Retinal pigment epithelial cell (primary cell): ENCODE measurements around the gene CLSTN2.

Source experiments
- DNase-seq: peaks from one replicate; pipeline ENCODE4 v3.0.0-alpha.2; 2010; ENCODE audit warnings: low read depth
- H3K4me3 ChIP-seq: 2 replicates; pipeline ENCODE4 v1.5.1; 2011; ENCODE audit warnings: mild to moderate bottlenecking, low read length, control low read depth, moderate library complexity
- TF ChIP-seq, protein P1 (sequence below): conservative IDR thresholded peaks from 2 replicates; pipeline ENCODE4 v1.5.1; 2011; ENCODE audit warnings: low read depth, low read length, control low read depth, inconsistent platforms

Gene CLSTN2

DNA sequence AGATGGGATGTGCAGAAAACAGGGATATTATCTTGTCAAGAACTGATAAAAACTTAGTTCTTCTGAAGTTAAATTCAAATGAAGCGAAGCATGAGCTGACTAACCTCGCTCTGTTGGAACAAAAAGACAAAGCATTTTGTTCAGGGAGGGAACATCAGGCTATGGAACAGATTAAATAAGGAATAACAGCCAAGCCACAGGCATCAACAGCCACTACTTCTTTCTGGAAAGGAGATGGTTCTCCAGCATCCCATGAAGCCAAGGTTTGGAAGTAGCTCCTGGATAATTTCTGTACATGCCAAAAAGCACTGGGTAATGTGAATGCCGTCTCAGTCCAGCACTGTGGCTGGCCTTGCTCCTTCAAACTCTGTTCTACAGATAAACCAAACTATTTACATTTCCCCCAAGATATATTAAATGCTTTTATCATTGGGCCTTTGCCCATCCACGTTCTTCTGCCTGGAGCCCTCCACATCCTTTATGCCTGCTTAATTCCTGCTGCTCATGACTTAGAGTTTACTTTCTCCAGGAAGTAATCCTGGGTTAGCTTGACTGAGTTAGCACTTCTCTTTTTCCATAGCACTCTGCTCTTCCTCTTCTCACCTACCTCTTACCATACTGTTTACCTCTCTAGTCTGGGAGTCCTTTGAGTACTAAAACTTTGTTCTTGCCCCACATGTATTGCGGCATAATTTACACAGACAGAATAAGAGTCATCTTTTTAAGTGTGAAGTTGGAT, 232.0 kb downstream of the CLSTN2 start:
- no peak overlapping the region for H3K4me3 ChIP-seq
- TF ChIP-seq, protein P1, sequence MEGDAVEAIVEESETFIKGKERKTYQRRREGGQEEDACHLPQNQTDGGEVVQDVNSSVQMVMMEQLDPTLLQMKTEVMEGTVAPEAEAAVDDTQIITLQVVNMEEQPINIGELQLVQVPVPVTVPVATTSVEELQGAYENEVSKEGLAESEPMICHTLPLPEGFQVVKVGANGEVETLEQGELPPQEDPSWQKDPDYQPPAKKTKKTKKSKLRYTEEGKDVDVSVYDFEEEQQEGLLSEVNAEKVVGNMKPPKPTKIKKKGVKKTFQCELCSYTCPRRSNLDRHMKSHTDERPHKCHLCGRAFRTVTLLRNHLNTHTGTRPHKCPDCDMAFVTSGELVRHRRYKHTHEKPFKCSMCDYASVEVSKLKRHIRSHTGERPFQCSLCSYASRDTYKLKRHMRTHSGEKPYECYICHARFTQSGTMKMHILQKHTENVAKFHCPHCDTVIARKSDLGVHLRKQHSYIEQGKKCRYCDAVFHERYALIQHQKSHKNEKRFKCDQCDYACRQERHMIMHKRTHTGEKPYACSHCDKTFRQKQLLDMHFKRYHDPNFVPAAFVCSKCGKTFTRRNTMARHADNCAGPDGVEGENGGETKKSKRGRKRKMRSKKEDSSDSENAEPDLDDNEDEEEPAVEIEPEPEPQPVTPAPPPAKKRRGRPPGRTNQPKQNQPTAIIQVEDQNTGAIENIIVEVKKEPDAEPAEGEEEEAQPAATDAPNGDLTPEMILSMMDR, result no peak
- DNase-seq, result no peak

DNA sequence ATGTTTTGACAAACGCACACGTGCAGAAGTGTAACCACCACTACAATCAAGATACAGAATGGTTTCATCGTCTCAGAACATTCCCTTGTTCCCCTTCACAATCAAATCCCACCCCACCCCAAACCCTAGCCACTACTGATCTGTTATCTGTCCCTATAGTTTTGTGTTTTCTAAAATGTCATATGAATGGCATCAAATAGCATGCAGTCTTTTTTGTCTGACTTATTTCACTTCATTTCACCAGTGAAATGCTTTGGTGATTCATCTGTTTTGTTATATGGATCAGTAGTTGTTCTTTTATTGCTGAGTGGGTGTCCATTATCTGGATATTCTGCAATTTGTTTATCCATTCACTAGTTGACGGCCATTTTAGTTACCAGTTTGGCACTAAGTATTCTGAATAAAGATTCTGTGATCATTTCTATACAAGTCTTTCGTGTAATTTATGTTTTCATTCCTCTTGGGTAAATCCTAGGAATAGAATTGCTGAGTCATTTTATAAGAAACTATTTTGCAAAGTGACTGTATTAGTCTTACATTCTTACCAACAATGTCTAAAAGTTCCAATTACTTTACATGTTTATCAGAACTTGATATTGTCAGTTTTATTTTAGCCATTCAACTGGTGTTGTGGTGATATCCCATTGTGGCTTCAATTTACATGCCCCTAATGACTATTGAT, 232.8 kb downstream of the CLSTN2 start:
- TF ChIP-seq, protein P1, result no peak
- no peak for DNase-seq
- no peak overlapping the region for H3K4me3 ChIP-seq

DNA sequence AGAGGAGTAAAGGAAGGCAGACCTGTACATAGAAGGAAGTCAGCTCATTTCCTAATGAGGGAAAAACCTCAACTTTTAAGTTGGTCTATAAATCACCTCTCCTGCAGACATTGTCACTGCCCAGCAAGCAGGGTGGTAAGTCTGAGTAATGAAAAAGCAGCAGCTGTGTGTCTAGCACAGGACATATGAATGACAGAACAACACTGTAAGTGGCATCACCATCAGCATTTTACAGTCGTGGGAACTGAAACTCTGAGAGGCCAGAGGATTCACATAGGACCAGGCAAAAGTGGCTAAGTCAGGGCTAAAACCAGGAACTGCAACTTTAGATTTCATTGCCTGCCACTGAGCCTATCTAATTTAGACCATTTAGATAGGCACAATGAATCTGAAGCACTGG, 235.6 kb downstream of the CLSTN2 start:
- DNase-seq, result no peak
- no peak overlapping the region for H3K4me3 ChIP-seq
- TF ChIP-seq, protein P1, result no peak

DNA sequence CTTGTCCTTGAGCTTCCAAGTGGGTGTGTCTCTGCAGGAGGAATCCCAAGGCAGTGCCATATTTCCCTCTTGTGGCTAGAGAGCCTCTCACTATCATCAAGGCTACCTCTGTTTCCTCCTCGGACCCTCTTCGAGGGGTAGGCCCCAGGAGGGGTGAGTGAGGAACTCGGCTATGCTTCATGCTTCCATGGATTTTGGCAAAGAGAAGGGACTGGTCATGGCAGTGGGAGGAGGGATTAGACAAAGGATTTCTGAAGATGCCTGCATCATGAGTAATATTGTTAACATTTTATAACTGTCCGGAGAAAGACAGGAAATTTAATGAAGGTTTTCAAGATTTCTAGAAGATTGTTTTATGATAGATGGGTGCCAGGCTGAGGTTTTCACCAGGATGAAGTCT, 241.5 kb downstream of the CLSTN2 start:
- no peak for DNase-seq
- H3K4me3 ChIP-seq, result no peak overlapping the region
- TF ChIP-seq, protein P1, result no peak

DNA sequence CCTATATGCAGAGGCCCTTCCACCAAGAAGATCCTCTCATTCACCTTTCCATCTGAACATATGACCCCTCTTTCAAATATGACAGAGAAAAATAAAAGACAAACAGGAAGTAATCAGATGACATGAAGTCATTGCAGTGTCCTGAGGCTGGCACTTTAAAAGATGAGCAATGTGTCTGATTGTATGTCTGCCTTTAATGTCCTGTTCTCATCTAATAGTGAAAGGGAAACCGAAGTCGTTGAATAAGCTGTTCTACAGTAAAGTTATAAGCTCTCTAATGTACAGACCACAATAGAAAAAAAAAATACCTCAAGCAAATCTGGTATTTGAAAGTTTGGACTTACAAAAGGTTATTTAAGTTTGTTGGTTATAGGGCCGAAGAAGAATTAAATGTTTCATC, 243.0 kb downstream of the CLSTN2 start:
- TF ChIP-seq, protein P1, result no peak
- DNase-seq, result no peak
- no peak overlapping the region for H3K4me3 ChIP-seq

DNA sequence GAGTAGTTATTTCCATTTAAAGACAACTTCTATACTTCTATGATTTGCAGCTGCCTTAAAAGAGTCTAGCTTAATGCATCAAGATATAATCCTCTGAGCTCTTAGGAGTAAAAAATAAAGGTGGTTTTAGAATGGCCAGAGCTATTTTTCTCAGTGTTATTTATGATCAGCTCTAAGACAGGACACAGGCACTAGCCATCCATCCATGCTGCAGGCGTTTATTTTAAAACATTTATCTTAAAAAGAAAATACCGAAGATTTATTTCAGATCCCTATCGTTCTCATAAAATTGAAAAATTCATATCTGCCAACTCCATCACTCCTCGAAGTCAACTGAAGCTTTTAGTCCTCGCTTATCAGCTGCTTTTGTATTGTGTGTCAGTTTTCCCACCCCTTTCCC, 243.5 kb downstream of the CLSTN2 start:
- no peak for DNase-seq
- TF ChIP-seq, protein P1, result no peak
- H3K4me3 ChIP-seq, result no peak overlapping the region

DNA sequence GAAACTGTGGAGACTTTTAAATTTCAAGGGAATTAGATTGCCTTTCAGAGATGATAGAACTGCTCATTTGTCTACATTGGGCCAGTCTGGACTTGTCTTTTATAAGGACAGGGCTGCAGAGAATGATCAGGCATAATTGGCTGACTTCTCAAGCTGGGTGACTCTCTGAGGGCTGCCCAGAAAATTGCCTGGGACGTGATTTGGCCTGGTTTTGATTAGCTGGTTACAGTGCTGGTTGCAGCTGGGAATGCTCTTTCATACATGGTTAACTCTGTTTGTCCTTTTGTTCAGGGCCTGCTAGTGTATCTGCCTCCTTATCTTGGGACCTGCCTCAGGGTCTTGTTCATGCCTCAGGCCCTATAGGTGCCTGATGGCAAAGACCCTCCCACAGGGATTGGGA, 245.6 kb downstream of the CLSTN2 start:
- TF ChIP-seq, protein P1, result no peak
- no peak for DNase-seq
- H3K4me3 ChIP-seq, result no peak overlapping the region
